Tibial nerve (tissue), 3 donors: ENCODE results near the gene SLC17A8.

Experiments
- POLR2A ChIP-seq, 2 donors: fragments of 450-650 bp; IDR thresholded peaks; one replicate each; pipeline ENCODE4 v1.6.1; 2017; ENCODE audit warnings: antibody characterized with exemption in 2 of 2, mild to moderate bottlenecking in 2 of 2, moderate library complexity in 2 of 2
- TF ChIP-seq, protein P1 (sequence below), 5 experiments: fragments of 200-600 bp in 3 of 5; fragments of 450-650 bp in 2 of 5; sonication (generic) in 3 of 5; IDR thresholded peaks; one replicate each; pipeline ENCODE4 v1.5.1; 2016 to 2019; ENCODE audit warnings: antibody characterized with exemption in 5 of 5, mild to moderate bottlenecking in 3 of 5, moderate library complexity in 2 of 5

DNA sequence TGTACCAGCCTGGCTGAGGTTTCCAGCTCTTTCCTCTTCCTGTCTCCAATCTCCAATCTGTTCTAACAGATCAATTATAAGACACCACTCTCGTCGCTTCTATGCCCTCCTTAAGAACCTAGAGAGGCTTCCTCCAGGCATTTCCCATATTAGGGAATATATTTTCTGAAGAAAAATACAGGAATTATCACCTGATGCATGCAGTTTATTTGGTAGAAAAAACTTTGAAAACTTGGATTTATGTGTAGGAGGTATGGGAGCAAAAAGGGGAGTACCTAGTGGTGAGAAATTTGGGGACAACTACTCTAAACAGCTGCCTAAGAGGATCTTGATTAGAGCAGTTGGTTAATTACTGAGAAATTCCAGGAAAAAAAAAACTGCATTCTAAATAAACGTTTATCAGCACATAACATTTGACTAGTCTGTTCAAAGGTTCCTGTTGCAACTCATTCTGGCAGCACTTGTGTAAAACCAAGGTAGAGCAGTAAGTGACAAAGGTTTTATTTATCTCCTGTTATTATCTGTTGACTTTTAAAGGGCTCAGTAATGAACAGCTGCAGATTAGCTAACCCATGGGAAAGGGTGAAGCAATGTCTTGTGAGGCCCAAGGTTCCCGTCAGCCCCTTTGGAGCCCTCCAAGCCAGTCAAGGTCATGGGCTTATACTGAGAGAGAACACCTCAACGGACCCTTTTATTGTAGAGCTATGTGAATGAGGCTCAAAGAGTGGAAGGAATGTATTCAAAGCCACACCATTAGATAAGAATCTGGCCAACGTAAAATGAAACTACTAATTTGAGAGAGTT is 80.4 kb downstream of the SLC17A8 start:
- TF ChIP-seq, protein P1, sequence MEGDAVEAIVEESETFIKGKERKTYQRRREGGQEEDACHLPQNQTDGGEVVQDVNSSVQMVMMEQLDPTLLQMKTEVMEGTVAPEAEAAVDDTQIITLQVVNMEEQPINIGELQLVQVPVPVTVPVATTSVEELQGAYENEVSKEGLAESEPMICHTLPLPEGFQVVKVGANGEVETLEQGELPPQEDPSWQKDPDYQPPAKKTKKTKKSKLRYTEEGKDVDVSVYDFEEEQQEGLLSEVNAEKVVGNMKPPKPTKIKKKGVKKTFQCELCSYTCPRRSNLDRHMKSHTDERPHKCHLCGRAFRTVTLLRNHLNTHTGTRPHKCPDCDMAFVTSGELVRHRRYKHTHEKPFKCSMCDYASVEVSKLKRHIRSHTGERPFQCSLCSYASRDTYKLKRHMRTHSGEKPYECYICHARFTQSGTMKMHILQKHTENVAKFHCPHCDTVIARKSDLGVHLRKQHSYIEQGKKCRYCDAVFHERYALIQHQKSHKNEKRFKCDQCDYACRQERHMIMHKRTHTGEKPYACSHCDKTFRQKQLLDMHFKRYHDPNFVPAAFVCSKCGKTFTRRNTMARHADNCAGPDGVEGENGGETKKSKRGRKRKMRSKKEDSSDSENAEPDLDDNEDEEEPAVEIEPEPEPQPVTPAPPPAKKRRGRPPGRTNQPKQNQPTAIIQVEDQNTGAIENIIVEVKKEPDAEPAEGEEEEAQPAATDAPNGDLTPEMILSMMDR (IDR thresholded peaks at IDR 0.05): no peak
- TF ChIP-seq POLR2A (IDR thresholded peaks at IDR 0.05): no peak
